ENCODE results near the gene PLEKHO2.
A peak's percentile ranks its signal among the peaks of the same experiment; 100 is the strongest.

The PLEKHO2 gene

DNA sequence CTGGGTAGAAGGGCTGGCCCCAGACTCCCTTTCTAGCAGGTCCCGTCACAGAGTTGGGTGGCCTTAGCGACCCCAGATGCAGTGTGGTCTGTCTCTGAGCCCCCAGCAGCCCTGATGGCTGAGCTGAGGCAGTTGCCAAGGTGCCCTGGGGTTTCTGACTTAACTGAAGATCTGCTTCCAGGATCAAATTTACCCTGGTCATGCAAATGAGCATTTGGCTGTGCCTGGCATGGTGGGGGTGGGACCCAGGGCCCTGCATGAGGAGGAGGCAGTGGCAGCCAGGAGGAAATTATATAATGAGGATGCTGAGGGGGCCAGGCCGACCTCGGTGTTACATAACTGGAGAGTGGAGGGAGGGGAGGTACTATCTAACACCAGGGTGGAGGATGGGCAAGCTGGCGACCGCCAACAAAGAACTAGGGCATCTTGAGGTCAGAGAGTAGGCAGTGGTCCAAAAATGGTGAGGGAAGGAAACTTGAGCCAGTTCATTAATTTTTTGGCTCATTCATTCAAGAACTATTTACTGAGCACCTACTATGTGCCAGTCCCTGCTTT, 16.4 kb downstream of the PLEKHO2 start:
- peak; percentile 10 for DNase-seq

DNA sequence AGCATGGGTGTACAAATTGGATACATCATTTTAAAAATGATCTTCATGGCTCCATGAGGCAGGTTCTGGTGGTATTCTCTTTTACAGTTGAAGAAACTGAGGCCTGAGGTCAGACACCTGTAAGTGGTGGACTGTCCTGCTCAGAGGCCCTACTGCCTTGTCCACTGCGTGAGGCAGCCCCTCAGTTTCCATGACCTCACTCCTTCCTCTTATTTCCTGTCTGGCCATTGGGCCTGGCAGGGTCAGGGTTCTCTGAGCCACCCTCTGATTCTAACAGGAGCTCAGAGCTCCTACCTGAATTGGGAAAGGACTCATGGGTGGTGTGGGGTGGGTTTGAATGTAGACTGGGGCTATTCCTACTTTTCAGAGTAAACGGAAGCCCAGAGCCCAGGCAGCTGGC, 17.5 kb downstream of the PLEKHO2 start:
- no peak for DNase-seq

DNA sequence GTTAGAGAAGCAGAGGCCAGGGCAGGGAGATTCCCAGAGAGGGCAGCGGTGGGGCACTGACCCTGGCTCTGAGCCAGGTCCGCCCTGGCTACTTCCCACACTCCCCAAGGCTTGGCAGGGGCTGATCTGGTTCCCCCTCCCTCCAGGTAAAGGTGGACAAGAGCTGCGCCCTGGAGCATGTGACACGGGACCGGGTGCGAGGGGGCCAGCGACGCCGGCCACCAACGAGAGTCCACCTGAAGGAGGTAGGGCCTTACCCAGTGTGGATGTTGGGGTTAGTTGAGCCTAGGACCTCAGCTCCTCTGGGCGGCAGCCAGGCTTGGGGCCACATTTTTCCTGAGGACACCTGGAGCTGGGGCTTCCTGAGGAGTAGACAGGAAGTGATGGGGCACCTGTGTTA, 19.6 kb downstream of the PLEKHO2 start:
- no peak for DNase-seq

DNA sequence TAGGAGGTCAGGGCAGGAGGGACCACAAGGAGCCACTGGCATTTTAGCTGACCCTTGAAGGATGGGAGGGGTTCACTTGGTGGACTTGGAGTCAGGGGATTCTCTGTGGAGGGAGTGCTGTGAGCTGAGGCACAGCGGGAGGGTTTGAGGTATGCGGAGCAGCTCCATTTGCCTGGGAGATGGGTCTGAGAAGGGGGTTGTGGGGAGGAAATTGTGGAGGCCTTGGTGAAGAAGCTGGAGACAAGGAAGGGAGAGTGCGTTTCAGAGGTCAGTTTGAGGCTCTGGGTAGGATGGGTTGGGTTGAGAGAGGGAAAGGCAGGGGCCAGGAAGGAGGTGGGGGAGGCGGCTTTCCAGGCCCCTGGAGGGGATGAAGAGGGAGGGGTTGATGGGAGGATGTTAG, 20.2 kb downstream of the PLEKHO2 start:
- DNase-seq, result no peak

DNA sequence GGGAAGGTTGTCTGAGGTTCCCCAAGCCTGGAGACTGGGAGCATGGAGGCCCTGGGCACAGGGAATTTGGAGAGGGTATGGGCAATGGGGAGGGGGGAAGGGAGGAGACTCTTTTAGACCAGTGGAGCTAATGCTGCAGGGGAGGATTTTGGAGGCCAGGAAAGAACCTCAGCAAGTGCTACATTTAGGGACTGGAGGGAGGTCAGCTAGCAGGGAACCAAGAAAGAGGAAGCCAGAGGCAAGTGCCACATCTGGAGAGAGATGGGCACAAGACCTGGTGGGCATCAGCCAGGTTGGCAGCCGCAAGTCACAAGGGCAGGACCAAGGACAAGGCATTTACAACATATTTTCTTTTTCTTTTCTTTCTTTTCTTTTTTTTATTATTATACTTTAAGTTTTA, 20.7 kb downstream of the PLEKHO2 start:
- no peak for DNase-seq

DNA sequence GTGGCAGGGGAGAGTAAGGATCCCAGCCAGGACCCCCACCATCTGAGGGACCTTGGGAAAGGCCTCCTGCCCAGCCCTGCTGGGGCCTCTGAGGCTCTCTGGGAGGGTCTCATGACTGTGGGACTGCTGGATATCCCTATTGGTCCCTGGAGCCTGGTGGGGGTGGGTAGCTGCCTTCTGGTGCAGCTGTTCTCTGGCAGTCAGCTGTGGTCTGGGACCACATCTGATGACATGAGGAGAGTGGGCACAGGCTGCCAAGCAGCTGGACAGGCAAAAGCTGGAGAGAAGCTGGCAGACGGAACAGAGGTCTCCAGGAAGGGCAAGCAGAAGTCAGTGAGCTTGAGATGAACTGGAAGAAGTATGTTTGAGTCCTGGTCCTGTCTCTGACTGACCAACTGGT, 22.4 kb downstream of the PLEKHO2 start:
- no peak for DNase-seq

DNA sequence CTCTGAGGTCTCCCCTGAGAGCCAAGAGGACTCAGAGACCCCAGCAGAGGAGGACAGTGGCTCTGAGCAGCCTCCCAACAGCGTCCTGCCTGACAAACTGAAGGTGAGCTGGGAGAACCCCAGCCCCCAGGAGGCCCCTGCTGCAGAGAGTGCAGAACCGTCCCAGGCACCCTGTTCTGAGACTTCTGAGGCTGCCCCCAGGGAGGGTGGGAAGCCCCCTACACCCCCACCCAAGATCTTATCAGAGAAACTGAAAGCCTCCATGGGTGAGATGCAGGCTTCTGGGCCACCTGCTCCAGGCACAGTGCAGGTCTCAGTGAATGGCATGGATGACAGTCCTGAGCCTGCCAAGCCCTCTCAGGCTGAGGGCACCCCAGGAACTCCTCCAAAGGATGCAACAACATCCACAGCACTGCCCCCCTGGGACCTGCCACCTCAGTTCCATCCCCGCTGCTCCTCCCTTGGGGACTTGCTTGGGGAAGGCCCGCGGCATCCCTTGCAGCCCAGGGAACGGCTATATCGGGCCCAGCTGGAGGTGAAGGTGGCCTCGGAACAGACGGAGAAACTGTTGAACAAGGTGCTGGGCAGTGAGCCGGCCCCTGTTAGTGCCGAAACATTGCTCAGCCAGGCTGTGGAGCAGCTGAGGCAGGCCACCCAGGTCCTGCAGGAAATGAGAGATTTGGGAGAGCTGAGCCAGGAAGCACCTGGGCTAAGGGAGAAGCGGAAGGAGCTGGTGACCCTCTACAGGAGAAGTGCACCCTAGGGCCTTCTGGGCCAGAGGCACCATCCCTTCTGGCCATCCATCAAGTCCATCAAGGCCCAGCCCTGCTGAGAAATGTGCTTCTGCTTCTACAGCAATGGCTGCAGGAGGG, 23.6 kb downstream of the PLEKHO2 start:
- DNase-seq, result no peak

DNA sequence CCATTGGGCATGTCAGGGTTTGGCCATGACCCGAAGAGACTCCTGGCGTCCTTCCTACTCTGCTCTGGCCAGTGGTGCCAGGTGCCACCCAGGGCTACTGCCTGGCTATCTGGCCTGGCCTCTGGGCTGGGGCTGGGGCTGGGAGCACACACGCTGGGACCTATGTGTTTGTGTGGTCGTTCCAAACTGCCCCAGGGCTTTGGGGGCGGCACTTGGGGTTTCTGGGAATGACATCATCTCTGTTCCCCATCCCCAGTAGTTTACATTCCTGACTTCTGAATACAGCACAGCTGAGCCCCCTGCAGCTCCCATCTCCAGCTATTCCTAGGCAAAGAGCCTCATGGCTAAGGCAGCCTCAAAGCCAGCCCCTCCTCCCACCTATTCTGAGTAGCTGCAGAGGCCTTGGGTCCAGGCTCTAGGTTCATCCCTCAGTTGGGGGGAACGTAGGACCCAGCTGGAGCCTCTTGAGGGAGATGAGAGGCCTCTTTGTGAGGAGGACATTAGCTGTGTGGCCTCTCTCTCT, 24.3 kb downstream of the PLEKHO2 start:
- DNase-seq, result no peak

DNA sequence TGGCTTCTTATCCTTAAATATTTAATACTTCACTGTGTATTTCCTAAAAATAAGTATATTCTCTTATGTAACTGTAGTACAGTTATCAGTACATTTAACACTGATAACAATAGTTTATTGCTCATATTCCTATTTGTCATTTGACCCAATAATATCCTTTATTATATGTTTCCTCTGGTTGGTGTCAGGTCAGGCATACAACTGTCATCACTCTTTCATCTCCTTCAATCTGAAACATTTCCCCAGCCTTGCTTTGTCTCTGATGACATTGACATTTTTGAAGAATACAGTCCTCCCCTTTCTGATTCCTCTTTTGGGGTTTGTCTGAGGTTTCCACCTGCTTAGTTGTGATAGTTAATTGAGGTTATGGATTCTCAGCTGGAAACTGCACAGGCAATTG, 27.8 kb downstream of the PLEKHO2 start:
- DNase-seq, result no peak

DNA sequence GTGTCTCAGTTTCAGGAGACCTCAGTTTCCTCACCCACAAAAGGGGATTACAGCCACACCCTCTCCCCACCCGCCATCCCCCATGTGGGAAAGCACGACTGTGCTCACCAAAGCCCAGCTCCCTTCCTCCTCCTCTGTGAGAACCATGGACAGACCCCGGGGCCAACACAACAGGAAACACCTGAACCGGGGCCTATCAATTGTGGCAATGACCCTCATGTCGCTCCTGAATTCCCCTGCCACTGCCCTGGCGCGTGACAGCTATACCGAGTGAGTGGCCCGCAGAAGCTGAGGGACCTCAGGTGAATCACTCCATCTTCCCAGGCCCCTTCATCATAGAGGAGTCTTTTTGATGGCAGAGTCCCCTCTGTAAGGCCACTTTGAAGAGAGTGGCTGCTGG, 28.6 kb downstream of the PLEKHO2 start:
- no peak for DNase-seq

DNA sequence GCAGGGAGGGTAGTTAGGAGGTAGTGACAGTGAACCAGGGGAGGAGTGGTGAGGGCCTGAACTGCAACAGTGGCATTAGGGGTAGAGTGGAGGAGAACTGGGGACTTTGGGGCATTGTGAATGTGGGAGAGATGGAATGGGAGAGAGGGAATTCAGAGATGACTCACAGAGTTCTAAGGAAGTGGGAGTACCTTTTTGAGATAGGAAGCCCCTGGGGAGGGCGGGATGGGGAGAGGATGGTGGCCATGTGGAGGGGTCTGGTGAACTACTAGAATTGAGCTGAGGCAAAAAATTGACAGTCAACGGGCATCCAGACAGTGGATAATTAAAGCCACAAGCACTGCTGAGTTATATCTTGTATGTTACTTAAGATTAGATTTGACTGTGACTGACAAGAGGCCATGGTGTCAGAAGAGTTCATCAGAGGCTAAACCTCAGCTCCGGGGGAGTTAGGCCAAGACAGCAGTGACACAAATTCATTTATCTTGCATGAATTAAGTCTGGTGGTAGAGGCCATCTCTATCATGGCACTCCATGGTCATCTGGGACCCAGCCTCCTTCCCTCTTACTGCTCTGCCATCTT, 34.0 kb downstream of the PLEKHO2 start:
- no peak for DNase-seq

DNA sequence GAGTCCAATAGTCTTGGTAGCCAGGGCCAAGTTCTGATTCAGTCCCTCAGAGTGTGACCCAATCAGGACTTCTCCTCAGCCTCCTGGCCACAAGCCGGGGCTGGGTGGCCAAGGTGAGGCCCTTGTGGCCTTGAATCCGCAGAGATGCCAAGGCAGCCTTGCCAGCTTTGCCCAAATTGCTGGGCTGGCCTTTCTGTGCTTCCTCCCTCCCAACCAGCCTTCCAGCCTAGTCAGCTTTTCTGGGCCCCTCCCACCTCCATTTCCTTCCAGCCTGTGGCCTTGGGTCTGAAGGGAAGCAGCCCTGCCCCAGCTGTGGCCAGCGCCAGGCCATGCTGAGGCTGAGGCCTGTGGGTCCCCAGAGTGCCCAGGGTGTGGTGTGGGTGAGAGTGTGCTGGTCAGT, 35.7 kb downstream of the PLEKHO2 start:
- DNase-seq, result peak; percentile 24

DNA sequence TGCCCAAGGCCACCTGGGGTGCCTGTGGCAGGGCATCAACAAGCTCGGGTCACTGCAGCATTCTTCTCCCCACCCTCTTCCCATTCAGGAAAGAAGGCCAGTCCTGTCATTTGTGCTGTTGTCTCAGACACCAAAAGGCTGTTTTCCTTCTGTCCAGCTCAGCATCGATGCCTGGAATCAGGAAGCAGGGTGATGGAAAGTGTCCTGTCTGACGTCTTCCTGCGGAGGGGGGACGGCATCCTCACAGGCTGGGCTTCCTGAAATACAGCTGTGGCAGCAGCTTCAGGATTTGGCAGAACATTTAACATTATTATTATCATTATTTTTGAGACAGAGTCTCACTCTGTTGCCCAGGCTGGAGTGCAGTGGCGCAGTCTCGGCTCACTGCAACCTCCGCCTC, 37.0 kb downstream of the PLEKHO2 start:
- DNase-seq, result no peak

DNA sequence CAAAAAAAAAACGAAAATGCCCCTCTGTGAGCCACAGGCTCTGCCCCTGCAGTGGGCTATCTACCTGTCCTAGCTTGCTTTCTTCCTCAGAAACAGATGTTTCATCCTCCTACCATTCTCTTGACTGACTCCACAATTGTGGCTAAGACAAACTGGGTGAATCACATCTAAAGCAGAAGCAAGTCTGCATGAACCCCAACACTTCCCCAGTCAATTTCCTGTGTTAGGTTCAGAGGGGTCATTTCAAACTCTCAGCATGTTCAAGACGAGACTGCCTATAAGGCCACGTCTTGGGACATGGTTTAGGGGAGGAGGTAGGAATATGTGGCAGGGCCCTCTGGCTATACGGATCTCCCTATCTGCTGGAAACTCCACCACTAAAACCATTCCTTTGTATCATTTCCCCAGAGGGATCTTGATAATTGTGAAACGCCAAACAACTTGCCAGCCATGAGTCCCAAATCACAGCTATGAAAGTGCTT, 41.4 kb downstream of the PLEKHO2 start:
- no peak for DNase-seq

DNA sequence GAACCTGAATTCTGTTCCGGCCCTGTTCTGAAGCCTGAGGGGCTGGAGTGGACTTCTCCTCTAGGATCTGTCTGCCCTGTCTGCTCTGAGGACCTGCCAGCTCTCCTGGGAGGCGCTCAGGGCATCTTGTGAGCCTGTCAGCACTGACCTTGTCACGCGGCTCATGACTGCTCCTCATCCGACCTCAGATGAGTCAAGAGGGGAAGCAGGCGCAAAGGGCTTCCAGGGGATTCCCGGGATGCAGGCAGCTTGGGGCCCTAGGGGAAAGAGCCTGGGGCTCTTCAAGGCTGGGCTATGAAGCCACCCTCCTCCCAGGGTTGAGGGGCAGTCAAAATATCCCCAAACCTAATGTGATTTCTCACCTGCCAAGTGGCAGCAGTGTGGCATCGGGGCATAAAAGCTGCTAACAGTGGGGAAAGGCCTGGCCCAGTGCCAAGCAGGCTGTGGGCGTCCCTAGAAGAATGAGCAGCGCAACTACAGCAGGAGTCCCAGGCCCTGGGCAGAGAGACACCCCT, 42.3 kb downstream of the PLEKHO2 start:
- DNase-seq, result no peak

DNA sequence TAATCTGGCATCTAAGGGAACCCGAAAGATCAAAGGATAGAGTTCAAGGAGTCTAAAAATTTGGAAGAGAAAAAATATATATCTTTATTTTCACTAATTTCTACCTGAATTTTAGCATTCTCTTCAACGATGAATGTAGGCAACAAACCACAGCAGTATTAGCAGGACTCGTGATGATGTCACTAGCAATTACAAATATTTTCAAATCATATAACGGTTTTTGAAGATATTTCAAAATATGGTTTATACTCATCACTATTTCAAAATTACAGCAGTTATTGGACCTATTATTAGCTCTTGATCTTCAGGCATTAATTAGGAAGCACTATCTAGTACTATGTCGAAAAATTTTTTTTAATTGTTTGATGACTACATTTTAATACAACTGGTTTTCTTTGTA, 43.0 kb downstream of the PLEKHO2 start:
- DNase-seq, result no peak

DNA sequence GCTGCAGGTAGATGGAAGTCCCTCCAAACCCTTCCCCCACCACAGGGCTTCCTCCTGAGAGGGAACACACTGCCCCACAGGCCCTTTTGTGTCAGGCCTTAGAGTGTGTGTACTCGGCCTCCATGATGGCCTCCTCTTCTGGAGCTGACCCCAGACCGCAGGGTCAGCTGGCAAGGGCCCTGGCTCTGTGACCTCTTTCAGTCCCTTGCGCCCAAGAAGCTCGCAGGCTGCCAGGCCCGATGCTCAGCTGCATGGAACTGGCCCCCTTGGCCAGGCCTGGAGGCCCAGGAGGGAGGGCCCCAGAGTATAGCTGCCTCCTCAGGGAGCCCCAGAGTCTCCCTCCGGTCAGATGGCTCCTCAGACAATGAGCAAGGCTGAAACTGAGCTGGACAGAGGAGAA, 46.6 kb downstream of the PLEKHO2 start:
- DNase-seq, result no peak

DNA sequence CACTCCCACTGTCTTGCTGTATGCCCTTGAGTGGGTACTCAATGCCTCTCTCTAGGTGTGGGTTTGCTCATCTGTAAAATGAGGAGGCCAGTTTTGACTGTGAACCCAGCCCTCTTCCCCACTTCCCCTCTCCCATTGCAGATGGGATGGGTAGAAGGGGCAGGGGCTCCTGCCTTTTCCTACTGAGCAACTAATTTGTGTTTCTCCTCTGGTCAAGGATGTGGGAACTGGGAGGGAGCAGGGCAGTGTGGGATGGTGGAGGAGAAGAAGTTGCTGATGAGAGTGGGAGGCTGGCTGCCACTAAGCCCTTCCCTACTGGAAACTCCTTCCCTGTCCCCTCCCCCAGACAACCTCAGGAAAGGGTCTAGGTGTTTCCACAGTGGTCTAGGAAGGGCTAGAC, 49.8 kb downstream of the PLEKHO2 start:
- DNase-seq, result no peak

DNA sequence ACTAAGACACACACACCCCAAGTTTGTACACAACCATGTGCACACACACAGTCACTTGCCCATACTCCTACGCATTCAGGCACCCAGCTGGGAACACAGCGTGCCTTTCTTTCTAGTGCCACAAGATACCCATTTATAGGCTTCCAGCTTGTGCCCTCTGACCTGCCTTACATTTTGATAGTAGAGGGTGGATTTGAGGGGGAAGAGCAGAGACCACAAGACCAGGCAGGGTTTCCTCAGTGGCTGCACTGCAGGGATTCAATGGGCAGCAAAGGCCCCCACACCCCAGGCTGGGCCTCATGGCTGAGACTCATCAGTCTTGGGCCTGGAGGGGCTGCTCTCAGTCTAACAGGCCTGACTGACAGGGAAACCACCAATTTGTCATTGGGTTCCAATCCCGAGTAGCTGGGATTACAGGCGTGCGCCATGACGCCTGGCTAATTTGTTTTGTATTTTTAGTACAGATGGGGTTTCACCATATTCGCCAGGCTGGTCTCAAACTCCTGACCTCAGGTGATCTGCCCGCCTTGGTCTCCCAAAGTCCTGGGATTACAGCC, 51.2 kb downstream of the PLEKHO2 start:
- DNase-seq, result no peak

DNA sequence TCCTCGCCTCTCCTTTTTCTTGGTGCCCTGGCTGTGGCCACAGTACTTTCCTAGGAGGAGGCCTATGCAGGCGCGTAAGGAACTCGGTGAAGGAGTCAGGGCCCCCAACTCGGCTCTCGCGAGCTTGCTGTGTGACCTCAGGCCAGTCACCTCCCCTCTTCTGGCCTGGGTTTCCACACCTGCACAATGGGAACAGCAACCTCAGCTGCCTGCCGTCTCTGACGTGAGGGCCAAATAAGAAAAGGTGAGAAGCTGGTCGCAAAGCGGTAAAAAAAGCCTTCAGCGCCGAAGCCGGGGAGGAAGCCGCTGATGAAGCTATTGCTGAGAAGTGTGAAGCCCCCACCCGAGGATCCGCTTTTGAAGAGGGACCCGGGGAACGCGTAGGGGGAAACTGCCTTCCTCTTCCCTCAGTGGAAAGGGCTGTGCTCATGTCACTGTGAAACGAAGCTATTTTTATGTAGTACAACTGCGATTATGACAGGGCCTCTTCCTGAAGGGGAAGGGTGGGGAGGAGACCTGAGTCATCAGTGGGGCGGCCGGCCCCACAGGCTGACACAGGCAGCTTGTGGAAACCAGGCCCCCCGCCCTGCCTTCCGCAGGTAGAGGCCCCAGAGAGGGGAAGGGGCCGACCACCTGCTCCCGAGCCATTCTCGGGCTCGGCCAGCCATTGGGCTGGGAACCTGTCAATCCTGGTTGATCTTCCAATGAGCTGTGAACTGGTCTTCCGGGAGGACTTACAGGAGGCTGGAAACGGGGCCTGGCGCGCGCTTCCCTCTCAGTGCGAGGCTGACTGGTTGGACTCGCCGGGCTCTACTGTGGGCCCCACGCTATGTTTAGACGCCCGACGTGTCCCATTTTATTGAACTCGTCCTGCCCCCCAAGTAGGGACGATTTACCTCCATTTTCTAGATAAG, 52.0 kb downstream of the PLEKHO2 start:
- no peak for DNase-seq

DNA sequence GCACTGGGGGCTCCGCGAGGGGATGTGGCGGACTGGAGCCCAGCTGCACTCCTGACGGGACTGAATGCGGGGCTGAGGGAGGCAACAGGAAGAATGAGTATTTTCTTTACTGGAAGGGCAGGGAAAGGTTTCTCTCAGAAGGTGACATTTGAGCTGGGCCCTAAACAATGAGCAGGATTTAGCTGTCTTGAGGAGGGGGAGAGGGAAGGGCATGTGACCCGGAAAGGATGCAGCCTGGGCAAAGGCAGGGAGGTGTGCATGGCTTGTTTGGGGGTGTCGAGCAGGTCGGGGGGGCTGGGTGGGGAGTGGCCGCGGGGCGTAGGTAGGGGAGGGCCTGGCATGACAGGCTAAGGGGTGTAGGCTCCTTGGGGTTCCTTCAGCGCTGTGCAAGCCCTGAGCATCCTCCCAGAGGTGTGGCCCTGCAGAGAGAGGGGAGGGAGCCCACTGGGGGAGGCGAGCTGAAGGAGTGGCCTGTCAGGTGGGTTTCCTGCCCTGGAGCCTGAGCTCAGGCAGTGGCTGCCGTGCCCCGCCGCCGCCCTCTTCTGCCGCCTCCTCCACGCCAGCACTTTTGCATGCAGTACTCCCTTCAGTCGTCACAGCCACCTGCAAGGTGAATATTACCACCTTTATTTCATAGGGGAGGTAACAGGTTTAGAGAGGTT, 52.8 kb downstream of the PLEKHO2 start:
- no peak for DNase-seq
